DMS 273 (cell line): ENCODE data around the gene COPS2.

ENCODE experiments used
- DNase-seq: peaks from one replicate; lab custom pipeline; 2025; ENCODE audit not compliant: unreplicated experiment; lab: John Stamatoyannopoulos, UW

COPS2 gene

GRCh38 chr15:49163678-49164077, 8.3 kb upstream of the COPS2 start:
- no peak for DNase-seq

GRCh38 chr15:49155834-49156627, 632 bp upstream of the COPS2 start:
- DNase-seq = peak; percentile 29

- no peak for DNase-seq
Measured at GRCh38 chr15:49154799-49155109, 645 bp downstream of the COPS2 start.

- DNase-seq = no peak
Measured at GRCh38 chr15:49154359-49154758, 1.0 kb downstream of the COPS2 start.

- DNase-seq = no peak
Measured at GRCh38 chr15:49152552-49153312, 2.7 kb downstream of the COPS2 start.

- DNase-seq = no peak
Measured at GRCh38 chr15:49151831-49152230, 3.6 kb downstream of the COPS2 start.

GRCh38 chr15:49148727-49149126, 6.7 kb downstream of the COPS2 start:
- DNase-seq = no peak

GRCh38 chr15:49148298-49148697, 7.1 kb downstream of the COPS2 start:
- no peak for DNase-seq

GRCh38 chr15:49145651-49146609, 9.5 kb downstream of the COPS2 start:
- DNase-seq = peak; percentile 44

- no peak for DNase-seq
Measured at GRCh38 chr15:49137861-49138260, 17.5 kb downstream of the COPS2 start.

- no peak for DNase-seq
Measured at GRCh38 chr15:49135911-49136310, 19.5 kb downstream of the COPS2 start.

- DNase-seq = no peak
Measured at GRCh38 chr15:49135342-49135857, 20.0 kb downstream of the COPS2 start.

- DNase-seq = no peak
Measured at GRCh38 chr15:49134683-49135341, 20.6 kb downstream of the COPS2 start.

- no peak for DNase-seq
Measured at GRCh38 chr15:49131403-49131802, 24.0 kb downstream of the COPS2 start.

GRCh38 chr15:49124371-49124770, 31.0 kb downstream of the COPS2 start:
- no peak for DNase-seq

GRCh38 chr15:49122541-49123062, 32.8 kb downstream of the COPS2 start:
- DNase-seq = no peak

GRCh38 chr15:49121901-49122300, 33.5 kb downstream of the COPS2 start:
- DNase-seq = no peak

GRCh38 chr15:49120832-49121231, 34.6 kb downstream of the COPS2 start:
- no peak for DNase-seq

GRCh38 chr15:49116108-49116857, 39.1 kb downstream of the COPS2 start:
- DNase-seq = no peak

GRCh38 chr15:49115062-49115461, 40.3 kb downstream of the COPS2 start:
- no peak for DNase-seq
